Stimulated activated CD4-positive, alpha-beta T cell treated with anti-CD3 and anti-CD28 coated beads, Interleukin-15, amount 100 ng/mL, for 48 hours (primary cell): ENCODE data around the gene MGAT4A.
A peak's percentile ranks its signal among the peaks of the same experiment; 100 is the strongest.

Source experiments
- DNase-seq, 2 donors: peaks; one replicate each; pipeline ENCODE4 v3.0.0-alpha.2; 2020; ENCODE audit warnings: low read depth in 2 of 2

MGAT4A gene

GRCh38 chr2:98731041-98731893 is at the start of gene MGAT4A:
Gene MGAT4A, minus strand, starts transcription at chr2:98731132. Its CDS starts 4,800 bp downstream, at chr2:98726332.
- DNase-seq: peak; percentile 34 to 66

GRCh38 chr2:98778741-98779483 is 48.0 kb upstream of the MGAT4A start:
- DNase-seq: no peak

- DNase-seq: no peak
These were observed 47.2 kb upstream of the MGAT4A start for GRCh38 chr2:98778151-98778550.

GRCh38 chr2:98777710-98778109 is 46.8 kb upstream of the MGAT4A start:
- DNase-seq: no peak

GRCh38 chr2:98777076-98777475 is 46.1 kb upstream of the MGAT4A start:
- DNase-seq: no peak

GRCh38 chr2:98776136-98776535 is 45.2 kb upstream of the MGAT4A start:
- DNase-seq: no peak

GRCh38 chr2:98775146-98775986 is 44.4 kb upstream of the MGAT4A start:
- no peak for DNase-seq

GRCh38 chr2:98773907-98774306 is 43.0 kb upstream of the MGAT4A start:
- DNase-seq: no peak

GRCh38 chr2:98773169-98773568 is 42.2 kb upstream of the MGAT4A start:
- DNase-seq: no peak

GRCh38 chr2:98772536-98772935 is 41.6 kb upstream of the MGAT4A start:
- DNase-seq: no peak

- DNase-seq: peak; percentile 30 to 47
These were observed 41.0 kb upstream of the MGAT4A start for GRCh38 chr2:98771721-98772524.

GRCh38 chr2:98771264-98771663 is 40.3 kb upstream of the MGAT4A start:
- DNase-seq: no peak

- DNase-seq: no peak
These were observed 38.9 kb upstream of the MGAT4A start for GRCh38 chr2:98769784-98770183.

- DNase-seq: no peak
These were observed 38.2 kb upstream of the MGAT4A start for GRCh38 chr2:98769114-98769476.

GRCh38 chr2:98768384-98769113 is 37.6 kb upstream of the MGAT4A start:
- peak in 1 of 2 donors; percentile 38 for DNase-seq

GRCh38 chr2:98764499-98764898 is 33.6 kb upstream of the MGAT4A start:
- DNase-seq: no peak

- DNase-seq: no peak
These were observed 32.4 kb upstream of the MGAT4A start for GRCh38 chr2:98763209-98763951.

- no peak for DNase-seq
These were observed 31.0 kb upstream of the MGAT4A start for GRCh38 chr2:98761909-98762308.

GRCh38 chr2:98761267-98761781 is 30.4 kb upstream of the MGAT4A start:
- DNase-seq: peak; percentile 59 to 70
